GM23248 (cell line): Measurements from ENCODE around the gene TRAK1.

Source experiments
- EZH2 ChIP-seq: fragments of 200-600 bp; sonication (generic); IDR thresholded peaks from 2 replicates; pipeline ENCODE4 v1.6.1; 2018; ENCODE audit warnings: antibody characterized with exemption, mild to moderate bottlenecking; ENCODE audit not compliant: insufficient read depth, poor library complexity, severe bottlenecking
- EZH2phosphoT487 ChIP-seq: fragments of 200-600 bp; sonication (generic); IDR thresholded peaks from 2 replicates; pipeline ENCODE4 v1.6.1; 2018; ENCODE audit warnings: antibody characterized with exemption, moderate library complexity, mild to moderate bottlenecking, low read depth; ENCODE audit not compliant: insufficient read depth

DNA sequence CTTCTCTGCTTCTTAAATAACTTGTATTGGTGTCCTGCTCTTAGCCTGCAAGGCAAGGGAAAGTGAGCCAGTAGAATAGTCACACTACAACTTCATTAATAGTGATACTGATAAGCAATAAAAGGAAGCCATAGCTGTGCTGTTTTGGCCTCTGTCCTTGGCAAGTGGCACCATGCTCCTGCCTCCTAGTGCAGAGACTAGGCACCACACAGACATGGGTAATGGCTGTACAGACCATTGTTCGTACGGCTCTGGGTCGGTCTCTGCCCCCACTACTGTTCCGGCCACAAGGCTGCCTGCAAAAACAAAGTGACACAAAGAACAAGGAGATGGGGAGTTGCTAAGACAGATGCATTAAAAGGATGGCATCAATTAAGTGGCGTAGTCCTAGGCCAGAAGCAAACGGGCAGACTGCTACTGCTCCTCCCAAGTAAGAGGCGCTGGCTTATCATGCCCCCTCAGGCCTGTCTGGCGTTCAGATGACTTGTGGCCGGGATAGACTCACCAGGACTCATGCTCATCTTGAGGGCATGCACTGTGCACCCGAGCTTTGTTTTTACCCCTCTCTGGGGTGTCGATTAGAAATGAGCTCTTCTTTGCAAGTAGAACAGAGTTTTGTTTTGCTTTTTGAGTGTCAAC lies 75.6 kb downstream of the TRAK1 start:
- TF ChIP-seq EZH2 (no peak), EZH2phosphoT487 (no peak)
